LNCAP (cell line): ENCODE measurements around the gene PFN1.

Source experiments
- TF ChIP-seq, protein P1 (sequence below): fragments of 450-650 bp; IDR thresholded peaks from 2 replicates; pipeline ENCODE4 v1.5.1; 2017; ENCODE audit warnings: mild to moderate bottlenecking

The PFN1 gene

DNA sequence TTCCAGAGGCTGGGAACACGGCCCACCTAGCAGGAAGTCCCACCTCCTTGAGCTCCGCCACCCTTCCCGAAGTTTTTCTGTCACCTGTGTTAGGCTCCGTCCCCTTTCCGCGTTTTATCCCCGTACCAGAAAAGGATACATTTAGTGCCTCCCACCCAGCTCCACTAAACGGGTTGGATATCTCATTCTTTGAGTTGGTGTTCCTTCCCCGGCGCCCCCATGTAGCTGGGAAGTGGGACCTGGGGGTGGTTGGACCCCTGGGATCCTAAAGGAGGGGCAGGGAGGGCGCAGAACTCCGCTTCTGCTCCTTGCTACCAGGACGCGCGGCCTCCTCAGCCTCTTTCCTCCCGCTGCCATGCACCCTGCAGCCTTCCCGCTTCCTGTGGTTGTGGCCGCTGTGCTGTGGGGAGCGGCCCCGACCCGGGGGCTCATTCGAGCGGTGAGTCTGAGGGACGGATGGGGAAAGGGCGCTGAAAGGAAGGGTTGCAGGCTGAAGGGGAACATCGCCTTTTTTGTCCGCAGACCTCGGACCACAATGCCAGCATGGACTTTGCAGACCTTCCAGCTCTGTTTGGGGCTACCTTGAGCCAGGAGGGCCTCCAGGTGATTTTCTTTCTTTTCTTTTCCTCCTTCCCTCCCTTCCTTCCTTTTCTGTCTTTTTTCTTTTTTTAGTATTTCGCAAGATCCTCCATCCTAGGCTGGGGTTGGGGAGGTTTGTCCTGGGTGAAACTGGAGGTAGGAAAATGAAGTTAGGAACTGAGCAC is 7.6 kb downstream of the PFN1 start:
- TF ChIP-seq, protein P1, sequence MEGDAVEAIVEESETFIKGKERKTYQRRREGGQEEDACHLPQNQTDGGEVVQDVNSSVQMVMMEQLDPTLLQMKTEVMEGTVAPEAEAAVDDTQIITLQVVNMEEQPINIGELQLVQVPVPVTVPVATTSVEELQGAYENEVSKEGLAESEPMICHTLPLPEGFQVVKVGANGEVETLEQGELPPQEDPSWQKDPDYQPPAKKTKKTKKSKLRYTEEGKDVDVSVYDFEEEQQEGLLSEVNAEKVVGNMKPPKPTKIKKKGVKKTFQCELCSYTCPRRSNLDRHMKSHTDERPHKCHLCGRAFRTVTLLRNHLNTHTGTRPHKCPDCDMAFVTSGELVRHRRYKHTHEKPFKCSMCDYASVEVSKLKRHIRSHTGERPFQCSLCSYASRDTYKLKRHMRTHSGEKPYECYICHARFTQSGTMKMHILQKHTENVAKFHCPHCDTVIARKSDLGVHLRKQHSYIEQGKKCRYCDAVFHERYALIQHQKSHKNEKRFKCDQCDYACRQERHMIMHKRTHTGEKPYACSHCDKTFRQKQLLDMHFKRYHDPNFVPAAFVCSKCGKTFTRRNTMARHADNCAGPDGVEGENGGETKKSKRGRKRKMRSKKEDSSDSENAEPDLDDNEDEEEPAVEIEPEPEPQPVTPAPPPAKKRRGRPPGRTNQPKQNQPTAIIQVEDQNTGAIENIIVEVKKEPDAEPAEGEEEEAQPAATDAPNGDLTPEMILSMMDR: no peak

DNA sequence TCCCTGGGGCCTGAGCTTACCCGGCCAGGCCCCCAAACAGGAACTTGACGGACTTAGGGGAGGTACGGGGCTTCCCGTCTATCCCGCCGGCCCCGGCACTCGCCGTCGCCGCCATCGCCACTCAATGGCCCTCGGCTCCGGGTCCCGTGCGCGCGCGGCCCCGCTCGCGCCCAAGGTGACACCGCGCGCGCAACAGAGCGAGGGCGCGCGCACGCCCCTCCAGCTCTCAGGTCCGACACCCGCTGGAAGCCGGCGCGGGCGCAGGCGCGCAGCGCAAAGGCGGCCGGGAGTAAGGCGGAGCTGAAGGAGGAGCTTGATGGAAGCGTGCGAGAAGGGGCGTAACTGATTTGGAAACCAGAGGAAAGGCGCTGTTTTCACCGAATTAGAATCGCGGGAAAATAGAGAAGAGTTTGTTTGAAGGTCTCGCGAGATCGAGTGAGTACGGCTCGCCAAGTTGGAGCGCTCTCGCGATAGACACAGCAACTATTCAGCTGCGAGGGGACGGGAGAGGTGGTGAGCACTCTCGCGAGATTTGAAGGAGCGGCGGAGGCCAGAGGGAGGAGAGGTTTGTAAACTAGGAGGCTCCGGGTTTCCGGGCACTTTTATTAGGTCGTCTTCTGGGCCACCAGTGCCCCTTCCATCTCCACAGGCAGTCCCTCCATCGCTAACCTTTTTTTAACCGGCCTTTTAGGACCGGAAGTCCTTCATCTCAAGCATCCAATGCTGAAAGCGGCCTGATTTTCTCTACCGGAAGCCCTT is 8.4 kb downstream of the PFN1 start, which contains the start of the genes RNF167 and SLC25A11:
Gene RNF167 (plus strand): TSS at position 473 of the 759 bp plus-strand sequence. CDS start 642 bp downstream, outside the sequence.
Gene SLC25A11 (minus strand): TSS at position 251 of the 759 bp plus-strand sequence. CDS start 136 bp downstream, at position 115.
- TF ChIP-seq, protein P1: no peak

DNA sequence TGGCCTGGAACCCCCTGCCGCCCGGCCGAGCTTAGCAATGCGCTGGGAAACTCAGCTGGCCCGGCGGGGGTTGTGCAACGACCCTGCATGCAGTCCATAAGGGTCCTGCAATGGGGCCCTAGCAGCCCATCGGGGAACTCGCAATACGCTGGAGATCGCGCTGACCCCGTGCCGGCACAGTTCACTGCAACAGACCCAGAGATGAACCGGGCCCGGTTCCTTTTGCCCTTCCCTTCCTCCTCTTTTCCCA is 8.9 kb downstream of the PFN1 start:
- TF ChIP-seq, protein P1: no peak

DNA sequence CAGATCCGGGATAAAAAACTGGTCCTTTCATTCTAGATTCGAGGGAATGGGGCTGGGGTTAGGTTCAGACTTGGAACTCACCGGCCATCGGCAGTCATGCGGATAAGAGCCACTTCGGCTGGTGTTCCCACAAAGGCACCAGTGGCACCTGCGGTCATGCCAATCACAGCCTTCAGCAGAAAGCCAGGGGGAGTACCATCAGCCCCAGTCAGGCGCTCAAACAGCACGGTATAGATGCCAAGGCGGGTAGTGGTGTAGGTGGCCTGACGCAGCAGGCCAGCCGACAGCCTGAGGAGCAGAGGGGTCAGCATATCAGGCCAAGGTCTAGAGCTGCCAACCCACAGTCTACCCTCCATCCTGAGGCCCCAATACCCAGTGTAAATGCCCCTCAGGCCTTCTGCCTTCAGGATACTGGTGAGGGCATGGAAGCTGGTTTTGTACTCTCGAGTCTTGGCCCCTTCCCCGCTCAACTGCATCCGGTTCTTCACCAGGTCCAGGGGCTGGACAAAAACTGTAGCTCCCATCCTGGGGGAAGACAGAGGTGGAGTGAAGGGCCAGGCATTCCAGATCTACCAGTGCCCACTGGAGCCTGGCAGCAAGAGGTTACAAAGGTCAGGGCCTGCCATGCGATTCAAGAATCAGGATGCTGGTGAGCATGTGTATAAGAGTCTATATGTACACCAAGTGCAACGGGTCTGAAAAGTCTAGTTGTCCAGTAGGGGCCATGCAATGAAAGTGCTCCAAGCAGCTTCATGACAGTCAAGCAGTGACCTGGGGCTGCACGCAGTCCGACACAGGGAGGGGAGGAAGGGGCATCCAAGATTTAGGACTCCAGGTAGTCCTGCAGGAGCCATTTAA is 9.4 kb downstream of the PFN1 start:
- TF ChIP-seq, protein P1: no peak

DNA sequence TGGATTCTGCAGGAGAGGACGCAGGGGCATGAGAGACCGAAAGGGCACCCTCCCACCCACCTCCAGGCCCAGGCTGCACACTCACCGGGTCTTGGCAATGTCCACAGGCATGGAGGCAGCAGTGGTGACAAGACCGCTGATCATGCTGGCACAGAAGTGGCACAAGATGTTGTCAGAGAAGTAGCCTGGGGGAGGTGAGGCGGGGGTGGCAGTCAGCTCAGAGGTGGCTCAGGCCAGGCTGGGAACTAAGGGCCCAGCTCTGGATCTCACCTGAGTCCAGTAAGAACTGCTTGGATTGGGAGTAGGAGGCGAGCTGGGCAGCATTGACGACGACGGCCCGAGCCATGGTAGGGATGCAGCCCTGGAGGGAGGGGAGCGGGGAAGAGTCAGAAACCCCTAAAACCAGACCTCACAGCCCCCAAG is 10.2 kb downstream of the PFN1 start:
- TF ChIP-seq, protein P1: no peak

DNA sequence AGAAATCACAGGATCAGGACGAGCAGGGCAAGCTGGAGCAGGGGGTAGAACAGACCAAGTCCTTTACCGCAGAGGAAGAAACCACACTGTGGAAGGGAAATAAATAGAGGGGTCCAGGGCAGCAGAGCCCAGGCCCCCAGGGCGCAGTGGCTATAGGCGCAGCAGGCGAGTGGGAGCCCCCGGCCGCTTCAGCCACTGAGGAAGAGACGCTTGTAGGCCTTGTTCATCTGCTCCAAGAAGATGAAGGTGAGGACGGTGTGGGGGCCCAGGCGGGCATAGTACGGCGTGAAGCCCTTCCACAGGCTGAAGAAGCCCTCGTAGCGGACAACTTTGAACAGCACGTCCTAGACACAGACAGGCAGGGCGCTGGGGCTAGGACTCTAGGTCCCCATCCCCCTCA is 10.8 kb downstream of the PFN1 start:
- TF ChIP-seq, protein P1: no peak

DNA sequence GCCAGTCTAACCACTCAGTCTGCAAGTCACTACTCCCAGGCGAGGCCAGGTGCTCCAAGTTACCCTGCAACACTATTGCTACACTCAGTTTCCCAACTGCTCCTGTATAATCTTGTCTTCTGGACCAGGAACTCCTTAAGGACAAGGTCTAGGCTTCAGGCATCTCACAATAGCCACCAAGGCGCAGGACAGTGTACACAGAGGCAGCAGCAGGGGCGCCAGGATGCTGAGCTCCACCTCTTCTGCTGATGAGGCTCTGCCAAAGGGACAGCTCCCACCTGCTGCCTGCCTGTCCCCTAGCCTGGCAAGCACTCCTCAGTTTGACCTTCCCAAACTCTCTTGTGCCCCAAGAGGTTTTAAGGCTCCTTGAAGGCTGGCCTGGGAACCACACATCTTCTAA is 11.9 kb downstream of the PFN1 start:
- TF ChIP-seq, protein P1: no peak
